GM23338 (cell line): ENCODE measurements around the gene GLI1.
"Not testable (repeated sequence)": the region's sequence is repeated elsewhere in the genome, so short reads cannot be mapped to it uniquely, and the experiment has no call there.

Source experiments
- CREB1 ChIP-seq: fragments of 250-450 bp; sonication (Bioruptor Pico); IDR thresholded peaks from 2 replicates; pipeline ENCODE4 v1.5.0; 2020; ENCODE audit warnings: low read depth, mild to moderate bottlenecking, moderate library complexity
- REST ChIP-seq: IDR thresholded peaks from one replicate; pipeline ENCODE4 v1.6.1; 2018; ENCODE audit warnings: antibody characterized with exemption; ENCODE audit not compliant: unreplicated experiment

GRCh38 chr12:57517718-57518117, 58.1 kb downstream of the GLI1 start:
- not testable (repeated sequence) for TF ChIP-seq CREB1 (CRISPR knock-in tag); REST
